K562 treated with DMSO at 1 percent for 48 hours (cell line): ENCODE data around the gene DZANK1. TPM values are rescaled to one million over a fixed set of nuclear protein-coding genes. Genes with fewer than 3 reads are reported as not detected.

ENCODE experiments used
- total RNA-seq: library from RNA; unstranded; fragments of 300-600 nt; gene quantifications from 2 replicates; pipeline ENCODE4 v1.2.3, GENCODE V29; 2022; ENCODE audit warnings: low replicate concordance; ENCODE audit errors: extremely low read depth

Gene DZANK1
- total RNA-seq, result not detected in 2 replicates

DNA sequence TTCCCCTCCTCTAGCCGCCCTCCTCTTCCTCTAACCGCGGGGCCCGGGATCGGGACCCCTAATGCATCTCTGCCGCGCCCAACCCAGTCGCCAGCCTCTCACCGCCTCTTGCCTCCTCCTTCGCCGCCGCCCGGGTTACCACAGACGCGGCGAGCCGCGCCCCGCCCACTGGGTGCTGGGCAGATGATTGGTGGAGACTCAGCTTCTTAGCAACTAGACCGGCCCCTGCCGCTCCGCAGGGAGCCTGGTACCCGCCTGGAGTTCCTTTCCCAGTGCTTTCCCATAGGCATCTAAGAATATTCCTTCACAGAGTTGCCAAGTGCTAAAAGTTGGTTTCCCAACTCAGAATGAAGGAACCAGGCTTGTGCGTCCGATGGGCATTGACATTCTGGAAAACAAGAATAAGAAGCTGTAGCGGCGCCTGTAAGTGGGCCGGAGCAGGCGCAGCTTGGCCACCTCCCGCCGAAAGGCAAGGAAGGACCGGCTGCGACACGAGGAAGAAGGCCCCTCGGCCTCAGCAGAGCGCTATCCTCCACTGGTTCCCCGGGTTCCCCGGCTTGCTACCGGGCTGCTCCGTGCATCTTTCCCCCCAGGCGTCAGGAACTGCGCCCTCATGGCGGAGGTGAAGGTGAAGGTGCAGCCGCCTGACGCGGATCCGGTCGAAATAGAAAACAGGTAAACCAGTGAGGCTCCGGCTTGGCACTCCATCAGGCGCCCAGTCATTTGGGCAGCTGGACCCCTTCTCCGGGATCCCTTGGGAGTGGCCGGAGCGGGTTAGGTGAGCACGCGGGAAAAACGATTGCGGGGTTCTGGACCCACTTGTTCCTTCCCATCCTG lies at the start of gene DZANK1, which contains the start of gene POLR3F:
Gene DZANK1 (minus strand): TSS at position 137 of the 837 bp plus-strand sequence. CDS start 1,672 bp downstream, outside the sequence.
Gene POLR3F (plus strand): TSS at position 497 of the 837 bp plus-strand sequence. CDS start 117 bp downstream, at position 614.

GRCh38 chr20:18507218-18508191 lies 40.7 kb upstream of the DZANK1 start, which contains the start of gene SEC23B:
TSS of gene SEC23B (plus strand) at chr20:18507940. CDS start at chr20:18510836, 2,896 bp downstream.

DNA sequence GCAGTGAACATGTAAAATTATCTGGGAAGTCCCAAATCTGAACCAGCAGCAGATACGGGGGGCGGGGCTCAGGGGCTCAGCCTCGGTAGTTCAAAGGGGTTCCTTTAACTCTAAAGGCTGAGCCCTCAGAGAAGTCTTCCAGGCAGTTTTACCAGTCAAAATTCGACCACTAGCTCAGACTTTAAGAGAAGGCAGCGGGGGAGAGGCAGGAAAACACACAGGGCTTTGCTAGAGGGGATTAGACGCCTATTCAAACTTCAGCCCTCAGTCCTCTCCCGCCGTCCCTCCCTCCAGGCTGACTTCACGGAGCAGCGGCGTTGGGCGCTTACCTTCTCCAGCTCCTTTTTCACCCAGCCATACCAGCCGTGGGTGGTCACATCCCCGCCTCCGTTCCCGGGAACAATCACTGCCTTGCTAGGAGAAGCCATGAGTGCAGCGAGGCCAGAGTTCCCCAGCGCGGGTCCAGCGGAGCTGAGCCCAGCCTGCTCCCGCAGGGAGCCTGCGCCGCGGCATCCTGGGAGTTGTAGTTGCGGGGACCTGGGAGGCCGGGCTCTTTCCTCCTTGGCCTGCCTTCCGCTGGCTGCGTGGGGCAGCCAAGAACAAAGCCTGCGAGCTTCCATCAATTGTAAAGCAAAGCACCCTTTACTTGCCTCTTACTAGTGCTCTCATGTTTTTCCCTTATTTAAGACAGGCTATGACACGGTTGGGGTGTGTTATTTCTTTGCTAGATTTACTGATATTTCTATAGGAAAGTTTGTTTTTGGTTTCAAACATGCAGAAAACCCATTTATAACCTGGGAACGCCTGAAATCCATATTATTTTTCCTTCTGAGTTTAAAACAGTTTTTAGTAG lies 30.1 kb upstream of the DZANK1 start, which contains the start of gene RBBP9:
Gene RBBP9 (minus strand): TSS at position 486 of the 853 bp plus-strand sequence. CDS start 58 bp downstream, at position 428.

Other genes starting within 250 kb of the DZANK1 start
- not detected in 2 replicates for gene ZNF133, start 178.5 kb downstream of the DZANK1 start, total RNA-seq
- gene POLR3F, start 360 bp upstream of the DZANK1 start, total RNA-seq, result not detected in 2 replicates
- gene RBBP9, start 30.2 kb upstream of the DZANK1 start, total RNA-seq, result not detected in 2 replicates
- gene SEC23B, start 40.9 kb upstream of the DZANK1 start, total RNA-seq, result not detected in 2 replicates
- gene SMIM26, start 100.4 kb upstream of the DZANK1 start, total RNA-seq, result not detected in 2 replicates
- gene DTD1, start 121.0 kb upstream of the DZANK1 start, total RNA-seq, result not detected in 2 replicates